ENCODE data around the gene SPAG9.

SPAG9 gene

DNA sequence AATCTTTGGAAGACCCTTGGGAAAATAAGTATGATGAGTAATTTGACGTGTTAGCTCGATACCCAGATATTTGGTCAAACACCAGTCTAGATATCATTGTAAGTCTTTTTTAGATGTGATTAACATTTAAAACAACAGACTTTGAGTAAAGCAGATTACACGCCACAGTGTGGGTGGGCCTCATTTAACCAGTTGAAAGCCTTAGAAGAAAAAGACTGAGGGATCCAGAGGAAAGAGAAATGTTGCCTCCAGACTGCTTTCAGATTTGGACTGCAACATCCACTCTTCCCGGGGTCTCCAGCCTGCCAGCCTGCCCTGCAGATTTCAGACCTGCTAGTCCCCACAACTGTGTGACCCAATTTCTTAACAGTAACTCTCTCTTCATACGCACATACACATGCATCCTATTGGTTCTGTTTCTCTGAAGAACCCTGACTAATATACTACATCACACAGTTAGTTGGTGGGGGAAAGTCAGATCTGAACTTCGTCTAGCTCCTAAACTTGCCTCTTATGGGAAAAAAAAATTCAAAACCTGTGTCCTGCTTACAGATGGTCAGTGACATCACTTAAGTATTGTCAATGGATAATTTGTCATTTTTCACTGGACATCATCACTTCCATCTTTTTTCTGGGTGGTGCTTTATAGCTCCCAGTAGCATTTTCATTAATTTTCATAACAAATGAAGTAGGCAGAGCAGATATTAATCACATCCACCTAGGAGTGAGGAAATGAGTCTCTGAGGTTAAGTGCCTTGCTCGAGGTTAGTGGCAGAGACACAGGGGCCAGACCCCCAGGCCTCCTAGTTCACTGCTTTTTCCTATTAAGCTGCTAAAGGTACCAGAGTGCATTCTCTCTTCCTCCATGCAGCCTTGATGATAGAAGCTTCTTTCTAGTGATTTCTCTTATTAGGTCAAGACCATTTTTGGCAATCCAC, 146.8 kb downstream of the SPAG9 start:
- DNase-seq (ENCODE audit: low spot score in 2 of 2) (no peak), ATAC-seq (peak; percentile 68)
- H3K4me1 Mint-ChIP-seq = peaks cover 22% of the 10 kb centered on the region
- peaks cover 94% of the 10 kb centered on the region for H3K36me3 Mint-ChIP-seq
- H3K27ac Mint-ChIP-seq = peak overlapping the region; percentile 30
- H3K4me3 Mint-ChIP-seq = no peak overlapping the region
- no peaks in the 10 kb centered on the region for H3K9me3 Mint-ChIP-seq

DNA sequence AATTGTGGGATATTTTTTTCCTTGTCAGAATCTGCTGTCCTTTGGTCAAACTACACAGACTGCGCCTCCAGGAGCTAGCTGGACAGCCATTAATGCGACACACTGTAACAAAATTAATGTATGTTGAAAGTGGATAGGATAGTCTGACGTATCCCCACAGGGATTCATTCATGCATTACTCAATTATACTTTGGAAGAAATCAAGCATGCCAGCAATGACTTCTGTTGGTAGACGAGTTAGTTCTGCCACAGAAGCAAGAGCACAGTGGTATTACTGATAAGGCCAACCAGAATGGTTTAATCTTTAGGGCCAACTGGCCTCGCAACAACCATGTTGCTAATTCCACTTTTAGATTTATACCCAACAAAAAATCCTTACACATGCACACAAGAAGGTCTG, 148.1 kb downstream of the SPAG9 start:
- Mint-ChIP-seq H3K27ac (no peak overlapping the region), H3K4me3 (no peak overlapping the region), H3K36me3 (peaks cover 94% of the 10 kb centered on the region), H3K4me1 (peaks cover 22% of the 10 kb centered on the region), H3K9me3 (no peaks in the 10 kb centered on the region)
- ATAC-seq (no peak), DNase-seq (ENCODE audit: low spot score in 2 of 2) (no peak)

DNA sequence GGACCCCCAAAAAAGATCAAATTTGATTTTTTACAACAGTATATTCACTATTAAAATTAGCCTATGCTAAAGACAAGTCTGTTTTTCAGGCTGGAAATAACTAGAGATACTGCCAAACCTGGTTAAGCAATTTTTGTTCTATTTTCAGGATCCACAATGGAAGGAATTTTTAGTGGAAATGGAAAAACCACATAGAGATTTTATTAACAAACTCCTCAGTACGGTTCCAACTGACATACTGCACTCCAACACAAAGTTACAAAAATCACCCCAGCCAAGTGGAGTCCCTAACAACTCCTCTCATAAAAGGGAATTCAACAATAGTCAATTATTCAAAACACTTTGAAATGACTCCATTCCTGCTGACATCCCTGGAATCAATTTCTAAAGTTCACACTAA, 152.9 kb downstream of the SPAG9 start:
- Mint-ChIP-seq H3K36me3 (peaks cover 100% of the 10 kb centered on the region), H3K27ac (no peak overlapping the region), H3K4me3 (no peak overlapping the region), H3K9me3 (no peaks in the 10 kb centered on the region), H3K4me1 (peaks cover 8% of the 10 kb centered on the region)
- DNase-seq (ENCODE audit: low spot score in 2 of 2) (no peak), ATAC-seq (no peak)

DNA sequence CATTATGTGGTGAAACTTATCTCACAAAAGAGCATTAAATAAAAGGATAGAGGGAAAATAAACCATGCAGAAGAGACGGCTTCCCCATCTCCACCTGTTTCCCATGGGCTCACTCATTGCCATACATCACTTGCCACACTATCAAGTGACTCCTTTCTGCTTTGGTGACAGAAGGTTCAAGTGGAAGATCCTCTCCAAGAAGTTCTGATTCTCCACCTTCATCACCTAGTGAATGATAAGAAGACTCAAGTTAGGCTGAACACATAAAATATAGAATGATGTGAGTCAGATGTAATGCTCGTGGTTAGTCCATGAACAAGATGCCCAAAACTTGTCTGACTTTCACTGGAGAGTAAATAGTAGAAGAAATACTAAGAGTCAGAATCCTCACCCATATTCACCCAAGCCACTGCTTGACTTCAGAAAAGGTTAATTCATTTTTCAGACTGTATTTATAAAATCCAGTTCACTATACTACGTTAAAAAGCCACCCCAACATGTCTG, 154.5 kb downstream of the SPAG9 start:
- Mint-ChIP-seq H3K27ac (peak overlapping the region; percentile 32), H3K4me3 (no peak overlapping the region), H3K9me3 (no peaks in the 10 kb centered on the region), H3K36me3 (peaks cover 86% of the 10 kb centered on the region), H3K4me1 (peaks cover 8% of the 10 kb centered on the region)
- DNase-seq (ENCODE audit: low spot score in 2 of 2) = no peak
- peak; percentile 70 for ATAC-seq

DNA sequence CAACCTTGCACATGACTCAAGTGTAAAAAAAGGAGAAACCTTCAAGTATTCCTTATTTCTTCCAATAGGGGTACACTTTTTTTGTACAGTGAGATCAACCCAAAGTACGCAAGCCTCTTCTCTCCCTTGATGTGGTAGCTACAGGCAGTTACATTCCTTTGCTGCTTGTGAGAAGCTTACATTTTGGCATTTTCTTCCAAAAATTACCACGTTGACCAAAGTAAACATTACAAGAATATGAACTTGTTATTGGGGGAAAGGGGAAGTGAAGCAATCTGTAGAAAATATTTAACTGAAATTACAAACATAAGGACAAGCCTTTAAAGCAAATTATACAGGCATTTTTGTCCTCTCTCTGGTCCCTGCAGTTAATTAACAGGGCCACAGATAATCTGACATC, 157.5 kb downstream of the SPAG9 start:
- H3K27ac Mint-ChIP-seq = peak overlapping the region; percentile 9
- H3K9me3 Mint-ChIP-seq = no peaks in the 10 kb centered on the region
- H3K4me1 Mint-ChIP-seq = no peaks in the 10 kb centered on the region
- ATAC-seq (no peak), DNase-seq (ENCODE audit: low spot score in 2 of 2) (no peak)
- H3K36me3 Mint-ChIP-seq = peaks cover 55% of the 10 kb centered on the region
- no peak overlapping the region for H3K4me3 Mint-ChIP-seq

DNA sequence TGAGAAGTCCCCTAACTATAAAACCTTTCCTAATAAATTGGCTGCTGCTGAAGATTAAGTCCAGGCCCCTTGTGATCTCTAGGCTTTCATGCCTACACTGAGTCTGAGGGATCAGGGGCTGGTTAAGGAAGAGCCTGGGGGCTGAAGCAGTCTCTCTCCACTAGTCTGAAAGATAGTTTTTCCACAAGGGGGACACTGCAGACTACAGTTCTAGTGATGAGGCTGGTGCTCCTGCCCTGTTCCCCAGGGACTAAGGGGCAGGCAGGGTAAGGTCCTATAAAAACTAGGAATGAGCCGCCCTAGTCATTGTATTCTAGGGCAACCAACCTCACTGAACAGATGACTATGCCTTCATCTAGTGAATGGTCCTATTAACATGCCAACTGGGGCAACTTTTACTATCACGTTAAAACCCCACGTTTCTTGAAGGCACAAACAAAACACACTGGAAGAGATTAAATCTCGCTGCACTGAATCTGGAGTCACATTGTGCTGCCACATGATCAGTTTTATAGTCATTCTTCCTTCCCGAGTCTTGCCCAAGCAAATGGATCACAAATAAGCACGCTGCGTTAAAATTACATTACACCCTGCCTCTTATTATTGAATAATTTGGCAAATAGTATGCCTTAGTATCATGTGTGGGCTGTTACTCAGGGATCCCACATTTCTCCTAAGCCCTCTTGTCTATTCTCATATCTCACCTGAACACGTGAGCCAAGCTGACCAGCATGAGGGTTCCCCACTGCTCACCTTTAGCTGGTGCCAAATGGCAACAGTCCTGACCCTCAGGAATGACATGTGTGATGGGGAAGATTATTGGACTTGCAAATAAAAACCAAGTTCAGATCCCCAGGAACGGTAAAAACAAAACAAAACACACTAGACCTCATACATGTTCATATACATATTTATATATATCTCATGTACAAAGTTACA, 159.1 kb downstream of the SPAG9 start:
- no peaks in the 10 kb centered on the region for H3K9me3 Mint-ChIP-seq
- no peak for ATAC-seq
- no peak for DNase-seq (ENCODE audit: low spot score in 2 of 2)
- peaks cover 39% of the 10 kb centered on the region for H3K36me3 Mint-ChIP-seq
- peak overlapping the region; percentile 54 for H3K27ac Mint-ChIP-seq
- H3K4me3 Mint-ChIP-seq = no peak overlapping the region
- peaks cover 4% of the 10 kb centered on the region for H3K4me1 Mint-ChIP-seq

DNA sequence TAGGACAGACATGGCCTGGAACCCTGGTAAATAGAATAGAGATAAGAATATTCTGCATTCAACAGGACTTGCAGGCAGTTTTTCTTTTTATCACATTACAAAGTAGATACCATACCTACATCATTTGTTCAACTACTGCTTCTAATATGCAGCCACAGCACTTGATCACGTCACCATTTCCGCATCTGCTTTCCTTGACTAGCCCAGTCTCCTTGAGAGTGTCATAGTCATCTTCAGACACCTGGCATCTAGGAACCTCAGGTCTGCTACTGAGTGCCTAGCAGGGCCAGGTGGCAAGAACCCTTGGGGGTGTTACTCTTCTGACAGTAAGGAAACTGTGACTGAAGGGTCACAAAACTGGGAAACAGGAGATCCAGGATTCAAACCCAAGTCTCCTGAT, 161.3 kb downstream of the SPAG9 start:
- ATAC-seq (no peak), DNase-seq (ENCODE audit: low spot score in 2 of 2) (no peak)
- no peak overlapping the region for H3K4me3 Mint-ChIP-seq
- peaks cover 10% of the 10 kb centered on the region for H3K4me1 Mint-ChIP-seq
- no peaks in the 10 kb centered on the region for H3K9me3 Mint-ChIP-seq
- H3K27ac Mint-ChIP-seq = no peak overlapping the region
- H3K36me3 Mint-ChIP-seq = peaks cover 17% of the 10 kb centered on the region

DNA sequence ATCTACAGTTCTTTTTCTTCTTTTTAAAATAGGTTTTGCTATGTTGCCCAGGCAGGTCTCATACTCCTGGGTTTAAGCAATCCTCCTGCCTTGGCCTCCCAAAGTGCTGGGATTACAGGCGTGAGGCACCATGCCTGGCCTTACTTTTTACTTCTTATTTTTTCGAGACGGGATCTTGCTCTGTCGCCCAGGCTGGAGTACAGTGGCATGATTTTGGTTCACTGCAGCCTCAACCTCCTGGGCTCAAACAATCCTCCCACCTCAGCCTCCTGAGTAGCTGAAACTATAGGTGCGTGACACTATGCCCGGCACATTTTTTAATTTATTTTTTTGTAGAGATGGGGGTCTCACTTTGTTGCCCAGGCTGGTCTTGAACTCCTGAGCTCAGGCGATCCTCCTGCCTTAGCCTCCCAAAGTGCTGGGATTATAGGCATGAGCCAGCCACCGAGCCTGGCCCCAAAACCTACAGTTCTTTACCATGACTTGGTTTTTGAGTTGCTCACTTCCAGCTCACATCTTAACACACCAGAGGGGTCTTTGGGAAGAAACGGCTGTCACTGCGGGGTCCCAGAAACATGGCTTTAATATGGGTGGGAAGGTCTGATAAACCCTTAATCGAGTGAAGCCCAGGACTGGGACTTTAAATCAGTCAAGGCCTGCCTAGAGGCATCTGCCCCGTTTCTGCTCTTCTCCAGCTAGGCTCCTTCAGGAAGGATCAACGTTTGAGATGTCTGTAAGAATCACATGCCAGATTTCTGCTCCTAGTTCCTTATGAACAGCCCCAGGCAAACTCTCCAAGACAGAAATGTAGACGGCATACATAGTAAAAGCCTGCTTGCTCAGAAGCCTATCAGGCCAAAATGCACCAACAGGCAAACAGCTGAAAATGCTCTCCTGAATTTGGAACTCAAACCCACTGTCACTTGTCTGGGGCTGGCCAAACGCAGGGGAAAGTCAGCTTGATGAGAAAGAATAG, 162.8 kb downstream of the SPAG9 start:
- peak overlapping the region; percentile 61 for H3K27ac Mint-ChIP-seq
- peaks cover 3% of the 10 kb centered on the region for H3K36me3 Mint-ChIP-seq
- ATAC-seq (no peak), DNase-seq (ENCODE audit: low spot score in 2 of 2) (no peak)
- no peaks in the 10 kb centered on the region for H3K9me3 Mint-ChIP-seq
- H3K4me1 Mint-ChIP-seq = peaks cover 12% of the 10 kb centered on the region
- no peak overlapping the region for H3K4me3 Mint-ChIP-seq

DNA sequence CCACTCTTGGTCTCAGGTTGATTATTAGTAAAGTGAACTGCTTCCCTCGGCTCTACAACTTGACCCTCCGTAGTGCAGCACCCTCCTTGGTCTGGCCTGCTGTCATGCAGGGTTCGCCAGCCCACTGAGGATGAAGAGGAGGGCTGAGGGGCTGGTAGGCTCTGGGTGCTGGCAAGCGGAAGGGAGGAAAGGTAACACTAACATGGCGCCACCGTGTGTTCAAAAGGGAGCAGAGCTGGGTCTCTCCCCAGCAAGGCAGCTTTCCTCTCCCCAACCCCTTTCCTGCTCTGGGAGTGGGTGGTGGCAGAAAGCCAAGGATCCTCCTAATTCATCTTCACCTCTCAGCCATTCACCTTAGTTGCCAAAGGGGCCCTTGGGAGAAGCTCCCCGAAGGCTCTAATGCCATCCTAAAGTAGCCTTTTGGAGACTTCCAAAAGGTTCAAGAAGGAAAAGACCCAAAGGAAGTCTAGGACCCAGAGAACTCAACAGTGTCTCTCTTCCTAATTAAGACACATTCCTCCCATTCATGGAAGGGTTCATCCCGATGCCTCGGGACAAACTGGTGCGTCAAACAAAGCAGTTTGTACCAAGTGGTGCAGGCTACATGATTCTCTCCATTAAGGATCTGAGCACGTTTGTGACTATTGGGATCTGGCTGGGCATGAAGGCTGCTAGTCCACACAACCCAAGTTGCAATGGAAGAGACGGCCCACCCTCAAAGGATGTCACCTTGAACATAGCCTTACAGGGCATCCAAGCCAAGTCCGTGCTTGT, 163.7 kb downstream of the SPAG9 start:
- H3K4me1 Mint-ChIP-seq = peaks cover 12% of the 10 kb centered on the region
- DNase-seq (ENCODE audit: low spot score in 2 of 2) (peak in 1 of 2 donors; percentile 74), ATAC-seq (peak; percentile 84)
- peak overlapping the region; percentile 61 for H3K27ac Mint-ChIP-seq
- H3K4me3 Mint-ChIP-seq = no peak overlapping the region
- H3K9me3 Mint-ChIP-seq = no peaks in the 10 kb centered on the region
- H3K36me3 Mint-ChIP-seq = no peaks in the 10 kb centered on the region

DNA sequence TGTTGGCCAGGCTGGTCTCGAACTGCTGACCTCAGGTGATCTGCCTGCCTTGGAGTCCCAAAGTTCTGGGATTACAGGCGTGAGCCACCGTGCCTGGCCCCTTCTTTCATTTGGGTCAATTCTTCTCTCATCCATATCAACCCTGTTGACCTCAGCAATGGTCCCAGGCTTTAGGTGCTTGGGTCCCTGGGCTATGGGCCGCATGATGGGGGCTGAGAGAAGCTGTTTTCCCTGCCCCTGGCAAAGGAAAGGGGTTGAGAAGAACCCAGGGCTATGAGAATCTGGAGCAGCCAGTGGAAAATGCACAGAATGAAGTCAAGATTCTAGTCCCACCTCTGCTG, 164.3 kb downstream of the SPAG9 start:
- no peak for ATAC-seq
- no peak overlapping the region for H3K4me3 Mint-ChIP-seq
- DNase-seq (ENCODE audit: low spot score in 2 of 2) = no peak
- peaks cover 12% of the 10 kb centered on the region for H3K4me1 Mint-ChIP-seq
- no peaks in the 10 kb centered on the region for H3K36me3 Mint-ChIP-seq
- H3K9me3 Mint-ChIP-seq = no peaks in the 10 kb centered on the region
- peak overlapping the region; percentile 61 for H3K27ac Mint-ChIP-seq

DNA sequence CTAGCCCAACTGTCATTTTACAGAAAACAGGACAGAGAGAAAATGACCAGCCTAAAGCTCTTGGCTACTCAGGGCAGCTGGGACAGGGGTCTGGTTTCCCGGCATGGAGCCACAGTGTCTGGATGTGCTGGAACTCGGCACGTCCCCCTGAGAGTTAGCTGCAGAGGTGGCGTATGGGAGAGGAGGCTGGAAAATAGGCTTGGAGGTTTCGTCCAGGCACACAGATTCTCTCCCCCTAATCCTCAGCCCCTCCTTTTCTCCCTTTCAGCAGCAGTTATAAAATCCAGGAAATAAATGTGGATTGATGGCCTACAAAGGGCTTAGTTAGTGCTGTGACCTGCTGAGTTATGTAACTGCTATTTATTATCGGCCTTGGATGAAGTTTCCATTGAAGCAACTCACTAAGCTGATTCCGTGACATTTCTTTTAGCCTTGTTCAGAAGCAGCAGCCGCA, 165.0 kb downstream of the SPAG9 start:
- H3K4me1 Mint-ChIP-seq = peaks cover 16% of the 10 kb centered on the region

DNA sequence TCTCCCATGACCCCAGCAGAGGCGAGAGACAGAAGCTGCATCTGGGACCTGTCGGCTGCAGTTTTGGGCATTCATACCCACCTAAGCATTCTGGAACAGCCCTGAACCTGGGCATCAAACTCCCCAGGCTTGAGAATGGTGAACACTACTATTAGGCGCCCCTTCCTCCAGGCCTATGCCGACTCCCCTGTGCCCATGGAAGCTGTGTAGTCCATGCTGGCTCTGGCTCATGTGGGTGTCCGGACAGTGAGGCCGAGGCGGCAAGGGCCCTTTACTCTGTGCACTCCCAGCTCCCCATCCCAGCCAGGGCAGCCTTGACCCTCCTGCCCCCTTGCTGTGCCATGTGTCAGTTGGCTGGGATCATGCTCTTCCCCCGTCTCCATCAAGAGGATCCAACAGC, 165.5 kb downstream of the SPAG9 start:
- no peak for ATAC-seq
- Mint-ChIP-seq H3K27ac (peak overlapping the region; percentile 73), H3K9me3 (no peaks in the 10 kb centered on the region), H3K36me3 (no peaks in the 10 kb centered on the region), H3K4me3 (no peak overlapping the region), H3K4me1 (peaks cover 21% of the 10 kb centered on the region)
- no peak for DNase-seq (ENCODE audit: low spot score in 2 of 2)

More for the DNA sequence above, 165.0 kb downstream of the SPAG9 start:
- no peaks in the 10 kb centered on the region for H3K9me3 Mint-ChIP-seq
- DNase-seq (ENCODE audit: low spot score in 2 of 2) (no peak), ATAC-seq (no peak)
- no peaks in the 10 kb centered on the region for H3K36me3 Mint-ChIP-seq
- H3K27ac Mint-ChIP-seq = peak overlapping the region; percentile 73
- no peak overlapping the region for H3K4me3 Mint-ChIP-seq

DNA sequence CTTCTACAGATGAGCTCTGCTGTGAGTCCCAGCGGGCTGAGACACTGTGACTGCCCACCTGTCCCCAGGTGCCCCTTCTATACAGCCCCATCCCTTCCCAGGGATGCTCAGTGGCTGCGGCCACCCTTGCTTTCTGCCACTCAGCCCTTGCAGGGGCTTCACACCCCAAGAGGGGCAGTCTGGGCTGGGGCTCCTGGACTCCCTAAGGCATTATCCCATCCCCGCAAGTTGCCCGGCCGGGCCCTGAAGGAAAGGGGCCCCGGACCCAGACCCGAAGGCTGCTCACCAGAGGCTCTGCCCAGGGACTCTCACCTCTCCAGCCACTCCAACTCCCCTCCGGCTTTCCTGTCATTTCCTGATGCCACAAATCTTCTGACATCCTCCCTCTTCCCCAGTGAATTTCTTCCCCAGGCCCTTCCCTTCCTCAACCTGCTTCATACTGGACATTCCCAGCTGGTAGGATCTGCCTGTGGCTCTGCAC, 166.0 kb downstream of the SPAG9 start:
- H3K27ac Mint-ChIP-seq = peak overlapping the region; percentile 73
- no peak for DNase-seq (ENCODE audit: low spot score in 2 of 2)
- no peaks in the 10 kb centered on the region for H3K9me3 Mint-ChIP-seq
- H3K4me1 Mint-ChIP-seq = peaks cover 24% of the 10 kb centered on the region
- no peak for ATAC-seq
- no peak overlapping the region for H3K4me3 Mint-ChIP-seq
- H3K36me3 Mint-ChIP-seq = no peaks in the 10 kb centered on the region
